ENCODE results near the gene TRPV3. TPM values are rescaled to one million over a fixed set of nuclear protein-coding genes. Genes with fewer than 3 reads are reported as not detected.
A peak's percentile ranks its signal among the peaks of the same experiment; 100 is the strongest.

TRPV3 gene
- total and polyA plus RNA-seq, 2 of the 13 experiments (the other 11 are each of a cell fraction or from before 2014, with no cell fraction given) = 0.90 to 1.0 TPM

GRCh38 chr17:3529817-3530741, 27.5 kb downstream of the TRPV3 start (continued):
- TF ChIP-seq, protein P1, sequence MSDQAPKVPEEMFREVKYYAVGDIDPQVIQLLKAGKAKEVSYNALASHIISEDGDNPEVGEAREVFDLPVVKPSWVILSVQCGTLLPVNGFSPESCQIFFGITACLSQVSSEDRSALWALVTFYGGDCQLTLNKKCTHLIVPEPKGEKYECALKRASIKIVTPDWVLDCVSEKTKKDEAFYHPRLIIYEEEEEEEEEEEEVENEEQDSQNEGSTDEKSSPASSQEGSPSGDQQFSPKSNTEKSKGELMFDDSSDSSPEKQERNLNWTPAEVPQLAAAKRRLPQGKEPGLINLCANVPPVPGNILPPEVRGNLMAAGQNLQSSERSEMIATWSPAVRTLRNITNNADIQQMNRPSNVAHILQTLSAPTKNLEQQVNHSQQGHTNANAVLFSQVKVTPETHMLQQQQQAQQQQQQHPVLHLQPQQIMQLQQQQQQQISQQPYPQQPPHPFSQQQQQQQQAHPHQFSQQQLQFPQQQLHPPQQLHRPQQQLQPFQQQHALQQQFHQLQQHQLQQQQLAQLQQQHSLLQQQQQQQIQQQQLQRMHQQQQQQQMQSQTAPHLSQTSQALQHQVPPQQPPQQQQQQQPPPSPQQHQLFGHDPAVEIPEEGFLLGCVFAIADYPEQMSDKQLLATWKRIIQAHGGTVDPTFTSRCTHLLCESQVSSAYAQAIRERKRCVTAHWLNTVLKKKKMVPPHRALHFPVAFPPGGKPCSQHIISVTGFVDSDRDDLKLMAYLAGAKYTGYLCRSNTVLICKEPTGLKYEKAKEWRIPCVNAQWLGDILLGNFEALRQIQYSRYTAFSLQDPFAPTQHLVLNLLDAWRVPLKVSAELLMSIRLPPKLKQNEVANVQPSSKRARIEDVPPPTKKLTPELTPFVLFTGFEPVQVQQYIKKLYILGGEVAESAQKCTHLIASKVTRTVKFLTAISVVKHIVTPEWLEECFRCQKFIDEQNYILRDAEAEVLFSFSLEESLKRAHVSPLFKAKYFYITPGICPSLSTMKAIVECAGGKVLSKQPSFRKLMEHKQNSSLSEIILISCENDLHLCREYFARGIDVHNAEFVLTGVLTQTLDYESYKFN (CRISPR knock-in tag; conservative IDR thresholded peaks at IDR 0.05) = peak; percentile 65
- no peak for TF ChIP-seq ZNF24 (IDR thresholded peaks at IDR 0.05)
- TF ChIP-seq, protein P2, sequence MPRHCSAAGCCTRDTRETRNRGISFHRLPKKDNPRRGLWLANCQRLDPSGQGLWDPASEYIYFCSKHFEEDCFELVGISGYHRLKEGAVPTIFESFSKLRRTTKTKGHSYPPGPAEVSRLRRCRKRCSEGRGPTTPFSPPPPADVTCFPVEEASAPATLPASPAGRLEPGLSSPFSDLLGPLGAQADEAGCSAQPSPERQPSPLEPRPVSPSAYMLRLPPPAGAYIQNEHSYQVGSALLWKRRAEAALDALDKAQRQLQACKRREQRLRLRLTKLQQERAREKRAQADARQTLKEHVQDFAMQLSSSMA (CRISPR knock-in tag; IDR thresholded peaks at IDR 0.05) = peak; percentile 81; the same call in 1 of the 2 replicates
- no peak for TF ChIP-seq ZNF276 (CRISPR knock-in tag; IDR thresholded peaks at IDR 0.05; ENCODE audit: low read depth)
- TF ChIP-seq BCL6 (CRISPR knock-in tag; IDR thresholded peaks at IDR 0.05) = peak; percentile 60
- TF ChIP-seq PHF8 (CRISPR knock-in tag; IDR thresholded peaks at IDR 0.05) = 0 out of 2 replicates have a peak, but pooled peaks have one; percentile 19
- TF ChIP-seq MYC (CRISPR knock-in tag; IDR thresholded peaks at IDR 0.05; ENCODE audit: borderline replicate concordance) = peak; percentile 33; the same call in 1 of the 2 replicates
- peak; percentile 65 for TF ChIP-seq SOX5 (CRISPR knock-in tag; IDR thresholded peaks at IDR 0.05; ENCODE audit: borderline replicate concordance)
- peak; percentile 74; the same call in 1 of the 2 replicates for TF ChIP-seq TBX2 (CRISPR knock-in tag; IDR thresholded peaks at IDR 0.05; ENCODE audit: borderline replicate concordance)
- 0 out of 2 replicates have a peak, but pooled peaks have one; percentile 57 for TF ChIP-seq KLF12 (CRISPR knock-in tag; IDR thresholded peaks at IDR 0.05; ENCODE audit: borderline replicate concordance)
- no peak for TF ChIP-seq HBP1 (CRISPR knock-in tag; IDR thresholded peaks at IDR 0.05; ENCODE audit: low read depth)
- TF ChIP-seq GATA4 (IDR thresholded peaks at IDR 0.05; ENCODE audit: borderline replicate concordance, low read depth) = no peak; the same call in 1 of the 2 replicates
- 0 out of 2 replicates have a peak, but pooled peaks have one; percentile 59 for TF ChIP-seq TARDBP (CRISPR knock-in tag; IDR thresholded peaks at IDR 0.05)
- TF ChIP-seq PATZ1 (CRISPR knock-in tag; IDR thresholded peaks at IDR 0.05) = peak; percentile 84; the same call in 1 of the 2 replicates
- TF ChIP-seq EP300 (IDR thresholded peaks at IDR 0.05; ENCODE audit: low read depth in 2 of 2, low read length in 2 of 2) = peak in 1 of 2 experiments; percentile 71; a peak in 1 of 4 replicates
- peak; percentile 28; the same call in 1 of the 2 replicates for TF ChIP-seq EP300 (CRISPR knock-in tag; IDR thresholded peaks at IDR 0.05; ENCODE audit: borderline replicate concordance)
- no peak for TF ChIP-seq SMYD3 (CRISPR knock-in tag; IDR thresholded peaks at IDR 0.05)
- TF ChIP-seq ZBTB7A (CRISPR knock-in tag; IDR thresholded peaks at IDR 0.05) = no peak
